ENCODE results near the gene SPOCK2. TPM values are rescaled to one million over a fixed set of nuclear protein-coding genes. Genes with fewer than 3 reads are reported as not detected.

Gene SPOCK2
- polyA plus RNA-seq, 3 donors = 0.20 to 1.6 (median 0.45) TPM

DNA sequence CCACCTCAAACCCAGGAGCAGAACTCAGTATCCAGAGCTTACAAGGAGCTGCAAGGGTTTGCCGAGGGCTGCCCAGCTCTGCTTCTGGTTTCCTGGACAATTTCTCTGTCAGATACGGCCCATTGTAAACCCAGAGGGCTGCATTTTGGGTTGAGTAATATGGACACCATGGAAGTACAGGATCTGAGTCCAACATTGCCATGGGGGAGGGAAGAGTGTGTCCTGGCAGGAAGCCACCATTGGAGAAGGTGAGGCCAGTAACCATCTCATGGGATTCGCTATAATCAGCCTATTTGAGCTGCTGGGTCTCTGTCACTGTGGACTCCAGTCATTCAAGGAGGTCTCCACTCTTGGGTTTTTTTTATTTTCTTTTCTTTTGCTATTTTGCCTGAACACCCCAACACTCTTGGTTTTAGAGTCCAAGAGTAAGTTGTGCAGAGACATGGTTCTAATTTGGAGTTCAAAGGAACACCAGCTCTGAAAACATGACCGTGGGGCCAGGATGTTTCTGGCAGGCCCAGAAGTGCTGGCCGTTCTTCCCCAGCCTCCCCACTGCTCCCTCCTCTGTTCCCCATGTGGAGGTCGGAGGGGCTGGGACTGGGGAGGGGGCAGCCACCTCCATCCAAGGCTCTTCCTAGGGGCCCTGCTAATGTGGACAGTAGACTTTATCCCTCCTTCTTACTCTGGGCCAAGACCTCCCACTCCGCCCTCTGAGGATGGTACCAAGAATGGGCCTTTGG is 77.9 kb downstream of the SPOCK2 start:
- H3K36me3 Mint-ChIP-seq = no peaks in the 10 kb centered on the region
- H3K9ac ChIP-seq (ENCODE audit: insufficient read depth, low read length, poor library complexity, severe bottlenecking) = no peak overlapping the region
- H3K4me1 ChIP-seq (ENCODE audit: control insufficient read depth in 1 of 2, insufficient read depth in 2 of 2, low read length in 2 of 2) = no peaks in the 10 kb centered on the region
- H3K9me3 ChIP-seq (replicated peaks in 1 of 2; ENCODE audit: control insufficient read depth in 1 of 2, insufficient read depth in 1 of 2, low read length in 2 of 2) = peaks cover 0 to 7% of the 10 kb centered on the region in 2 donors
- H4K20me1 ChIP-seq (ENCODE audit: insufficient read depth, low read length) = no peaks in the 10 kb centered on the region
- no peaks in the 10 kb centered on the region for H3K27me3 ChIP-seq (ENCODE audit: control insufficient read depth in 2 of 2, insufficient read depth in 2 of 2, low read length in 2 of 2)
- no peaks in the 10 kb centered on the region for H3K79me2 ChIP-seq (ENCODE audit: insufficient read depth, low read length)
- no peak for DNase-seq
- H3K27me3 Mint-ChIP-seq (ENCODE audit: low read depth in 3 of 3) = peaks cover 0 to 4% (median 2%) of the 10 kb centered on the region in 3 donors
- no peak overlapping the region for H3K4me2 ChIP-seq (replicated peaks; ENCODE audit: extremely low read depth, low read length, poor library complexity, severe bottlenecking)
- no peaks in the 10 kb centered on the region for H3K4me1 Mint-ChIP-seq
- H3K4me3 ChIP-seq (replicated peaks in 1 of 3; ENCODE audit: low read depth in 2 of 3, low read length in 3 of 3) = no peak overlapping the region
- 95% methylated on average over 3 of the region's 7 CpGs for WGBS (ENCODE audit: insufficient coverage)
- intact Hi-C loops (cut with micrococcal nuclease) = no loop called here
- no peak overlapping the region for H3K4me3 Mint-ChIP-seq
- TF ChIP-seq CTCF (IDR thresholded peaks at IDR 0.05) = no peak
- H3K27ac Mint-ChIP-seq = peak overlapping the region in 1 of 7 donors; percentile 20
- no peak overlapping the region for H2AFZ ChIP-seq (ENCODE audit: insufficient read depth, low read depth, low read length, poor library complexity, severe bottlenecking)
- H3K36me3 ChIP-seq (replicated peaks in 1 of 2; ENCODE audit: control insufficient read depth in 1 of 2, insufficient read depth in 2 of 2, low read length in 2 of 2) = no peaks in the 10 kb centered on the region
- H3K27ac ChIP-seq (ENCODE audit: low read depth in 1 of 2, low read length in 2 of 2) = no peak overlapping the region
- peaks cover 0 to 10% (median 6%) of the 10 kb centered on the region in 7 donors for H3K9me3 Mint-ChIP-seq

- intact Hi-C loops (cut with micrococcal nuclease) = no loop called here
- DNase-seq = no peak
- Histone ChIP-seq H3K36me3 (replicated peaks in 1 of 2; ENCODE audit: control insufficient read depth in 1 of 2, insufficient read depth in 2 of 2, low read length in 2 of 2) (no peaks in the 10 kb centered on the region), H3K79me2 (ENCODE audit: insufficient read depth, low read length) (no peaks in the 10 kb centered on the region), H3K4me2 (replicated peaks; ENCODE audit: extremely low read depth, low read length, poor library complexity, severe bottlenecking) (no peak overlapping the region), H3K9ac (ENCODE audit: insufficient read depth, low read length, poor library complexity, severe bottlenecking) (no peak overlapping the region), H3K27ac (ENCODE audit: low read depth in 1 of 2, low read length in 2 of 2) (no peak overlapping the region), H3K9me3 (replicated peaks in 1 of 2; ENCODE audit: control insufficient read depth in 1 of 2, insufficient read depth in 1 of 2, low read length in 2 of 2) (peaks cover 0 to 7% of the 10 kb centered on the region in 2 donors), H3K4me1 (ENCODE audit: control insufficient read depth in 1 of 2, insufficient read depth in 2 of 2, low read length in 2 of 2) (no peaks in the 10 kb centered on the region), H4K20me1 (ENCODE audit: insufficient read depth, low read length) (no peaks in the 10 kb centered on the region), H3K4me3 (replicated peaks in 1 of 3; ENCODE audit: low read depth in 2 of 3, low read length in 3 of 3) (no peak overlapping the region), H2AFZ (ENCODE audit: insufficient read depth, low read depth, low read length, poor library complexity, severe bottlenecking) (no peak overlapping the region), H3K27me3 (ENCODE audit: control insufficient read depth in 2 of 2, insufficient read depth in 2 of 2, low read length in 2 of 2) (no peaks in the 10 kb centered on the region)
- H3K4me3 Mint-ChIP-seq = no peak overlapping the region
- peak overlapping the region in 1 of 7 donors; percentile 20 for H3K27ac Mint-ChIP-seq
- no peaks in the 10 kb centered on the region for H3K4me1 Mint-ChIP-seq
- peaks cover 0 to 7% (median 2%) of the 10 kb centered on the region in 3 donors for H3K27me3 Mint-ChIP-seq (ENCODE audit: low read depth in 3 of 3)
- TF ChIP-seq CTCF (IDR thresholded peaks at IDR 0.05) = no peak
- H3K36me3 Mint-ChIP-seq = no peaks in the 10 kb centered on the region
- peaks cover 0 to 10% (median 6%) of the 10 kb centered on the region in 7 donors for H3K9me3 Mint-ChIP-seq
- WGBS (ENCODE audit: insufficient coverage) = 72% methylated on average over 7 of the region's 12 CpGs
These were observed 78.8 kb downstream of the SPOCK2 start for GRCh38 chr10:72009425-72010081.
